WTC11 (cell line): Measurements from ENCODE around the gene ROBO4.

Experiments used
- CTCF ChIP-seq: fragments of 200-600 bp; IDR thresholded peaks from 2 replicates; pipeline ENCODE4 v1.8.0; 2022; ENCODE audit warnings: antibody characterized with exemption
- IRF1 ChIP-seq: sonication (generic); formaldehyde crosslinking; IDR thresholded peaks from 2 replicates; pipeline ENCODE4 v1.8.0; 2023; ENCODE audit warnings: missing genetic modification reagents
- NR3C1 ChIP-seq: sonication (generic); formaldehyde crosslinking; conservative IDR thresholded peaks from 2 replicates; pipeline ENCODE4 v1.8.1; 2023; ENCODE audit warnings: low read depth, mild to moderate bottlenecking, missing genetic modification reagents
- USF2 ChIP-seq: sonication (generic); formaldehyde crosslinking; IDR thresholded peaks from 2 replicates; pipeline ENCODE4 v1.8.1; 2023; ENCODE audit warnings: mild to moderate bottlenecking, missing genetic modification reagents, moderate library complexity
- ZNF263 ChIP-seq: sonication (generic); formaldehyde crosslinking; IDR thresholded peaks from 2 replicates; pipeline ENCODE4 v1.8.1; 2022; ENCODE audit warnings: low read depth, mild to moderate bottlenecking, moderate library complexity, missing genetic modification reagents

GRCh38 chr11:124902616-124903015, 5.0 kb upstream of the ROBO4 start:
- no peak for TF ChIP-seq CTCF
- no peak for TF ChIP-seq ZNF263 (CRISPR knock-in tag)
- no peak for TF ChIP-seq NR3C1 (CRISPR knock-in tag)
- no peak for TF ChIP-seq IRF1
- TF ChIP-seq USF2 (CRISPR knock-in tag) = no peak
